Urothelium cell line (cell line): ENCODE results near the gene CCNH.
A peak's percentile ranks its signal among the peaks of the same experiment; 100 is the strongest.

Experiments
- DNase-seq: peaks from one replicate; pipeline ENCODE4 v3.0.0; 2011; ENCODE audit warnings: low spot score, mixed read lengths
- FAIRE-seq: peaks from 2 replicates; lab custom pipeline; 2011; peaks lifted over from hg19 to GRCh38; lab: Jason Lieb, UNC

The CCNH gene

GRCh38 chr5:87412630-87413342 lies at the start of gene CCNH:
Gene CCNH, minus strand, starts transcription at chr5:87412930. Its CDS starts 136 bp downstream, at chr5:87412794.
- peak; percentile 97 for DNase-seq
- no peak for FAIRE-seq

GRCh38 chr5:87457706-87458105 lies 45.0 kb upstream of the CCNH start:
- FAIRE-seq (no peak), DNase-seq (no peak)

GRCh38 chr5:87453801-87454200 lies 41.1 kb upstream of the CCNH start:
- DNase-seq (no peak), FAIRE-seq (no peak)

GRCh38 chr5:87452837-87453236 lies 40.1 kb upstream of the CCNH start:
- no peak for DNase-seq
- no peak for FAIRE-seq

GRCh38 chr5:87442419-87442818 lies 29.7 kb upstream of the CCNH start:
- FAIRE-seq (no peak), DNase-seq (no peak)

GRCh38 chr5:87438231-87438630 lies 25.5 kb upstream of the CCNH start:
- DNase-seq (no peak), FAIRE-seq (no peak)

GRCh38 chr5:87437724-87438123 lies 25.0 kb upstream of the CCNH start:
- FAIRE-seq: no peak
- no peak for DNase-seq

- no peak for FAIRE-seq
These were observed 22.5 kb upstream of the CCNH start for GRCh38 chr5:87435144-87435694.

GRCh38 chr5:87434461-87434860 lies 21.7 kb upstream of the CCNH start:
- FAIRE-seq (no peak), DNase-seq (no peak)

More at GRCh38 chr5:87435144-87435694, 22.5 kb upstream of the CCNH start:
- DNase-seq: no peak

GRCh38 chr5:87433945-87434344 lies 21.2 kb upstream of the CCNH start:
- FAIRE-seq: no peak
- no peak for DNase-seq

- FAIRE-seq (no peak), DNase-seq (no peak)
These were observed 19.7 kb upstream of the CCNH start for GRCh38 chr5:87432460-87432859.

GRCh38 chr5:87430863-87431457 lies 18.2 kb upstream of the CCNH start:
- FAIRE-seq: no peak

GRCh38 chr5:87423755-87424154 lies 11.0 kb upstream of the CCNH start:
- FAIRE-seq: no peak

More at GRCh38 chr5:87430863-87431457, 18.2 kb upstream of the CCNH start:
- DNase-seq: no peak

GRCh38 chr5:87421307-87421706 lies 8.6 kb upstream of the CCNH start:
- DNase-seq (no peak), FAIRE-seq (no peak)

More at GRCh38 chr5:87423755-87424154, 11.0 kb upstream of the CCNH start:
- DNase-seq: no peak

- FAIRE-seq: no peak
These were observed 5.8 kb upstream of the CCNH start for GRCh38 chr5:87418506-87418905.

GRCh38 chr5:87413343-87413645 lies 564 bp upstream of the CCNH start:
- no peak for FAIRE-seq

More at GRCh38 chr5:87418506-87418905, 5.8 kb upstream of the CCNH start:
- no peak for DNase-seq

GRCh38 chr5:87411973-87412629 lies 629 bp downstream of the CCNH start:
- peak; percentile 8 for DNase-seq
- FAIRE-seq: peak; percentile 32

More at GRCh38 chr5:87413343-87413645, 564 bp upstream of the CCNH start:
- DNase-seq: peak; percentile 6

GRCh38 chr5:87411586-87411972 lies 1.2 kb downstream of the CCNH start:
- FAIRE-seq (no peak), DNase-seq (no peak)

- no peak for FAIRE-seq
These were observed 1.8 kb downstream of the CCNH start for GRCh38 chr5:87410931-87411330.

GRCh38 chr5:87408204-87408603 lies 4.5 kb downstream of the CCNH start:
- no peak for FAIRE-seq
- no peak for DNase-seq

More at GRCh38 chr5:87410931-87411330, 1.8 kb downstream of the CCNH start:
- DNase-seq: no peak

GRCh38 chr5:87405472-87406155 lies 7.1 kb downstream of the CCNH start:
- no peak for FAIRE-seq
- no peak for DNase-seq
